Activated CD4-positive, alpha-beta T cell treated with anti-CD3 and anti-CD28 coated beads for 4 hours (primary cell): ENCODE data around the gene AMZ1.

ENCODE experiments used
- DNase-seq, 2 donors: peaks; one replicate each; pipeline ENCODE4 v3.0.0-alpha.2; 2020

AMZ1 gene

GRCh38 chr7:2757361-2757903 is 69.4 kb downstream of the AMZ1 start:
- DNase-seq: no peak

- peak; percentile 63 to 66 for DNase-seq
Observed at GRCh38 chr7:2757904-2758672, 70.1 kb downstream of the AMZ1 start.

GRCh38 chr7:2758673-2759616 is 70.9 kb downstream of the AMZ1 start:
- no peak for DNase-seq

- DNase-seq: no peak
Observed at GRCh38 chr7:2759736-2760097, 71.7 kb downstream of the AMZ1 start.

GRCh38 chr7:2760098-2760889 is 72.3 kb downstream of the AMZ1 start:
- DNase-seq: no peak

- DNase-seq: no peak
Observed at GRCh38 chr7:2761131-2761624, 73.2 kb downstream of the AMZ1 start.

- no peak for DNase-seq
Observed at GRCh38 chr7:2761801-2762497, 73.9 kb downstream of the AMZ1 start.

- no peak for DNase-seq
Observed at GRCh38 chr7:2763597-2763996, 75.6 kb downstream of the AMZ1 start.

GRCh38 chr7:2764621-2765020 is 76.6 kb downstream of the AMZ1 start:
- no peak for DNase-seq
